GM18858 (cell line): ENCODE measurements around the gene TXN.
"Not testable (repeated sequence)": the region's sequence is repeated elsewhere in the genome, so short reads cannot be mapped to it uniquely, and the experiment has no call there.

Source experiments
- ATAC-seq: cut with Tn5 transposase; IDR thresholded peaks from one replicate; pipeline ENCODE4 v1.9.1; 2021; ENCODE audit not compliant: unreplicated experiment

The TXN gene

DNA sequence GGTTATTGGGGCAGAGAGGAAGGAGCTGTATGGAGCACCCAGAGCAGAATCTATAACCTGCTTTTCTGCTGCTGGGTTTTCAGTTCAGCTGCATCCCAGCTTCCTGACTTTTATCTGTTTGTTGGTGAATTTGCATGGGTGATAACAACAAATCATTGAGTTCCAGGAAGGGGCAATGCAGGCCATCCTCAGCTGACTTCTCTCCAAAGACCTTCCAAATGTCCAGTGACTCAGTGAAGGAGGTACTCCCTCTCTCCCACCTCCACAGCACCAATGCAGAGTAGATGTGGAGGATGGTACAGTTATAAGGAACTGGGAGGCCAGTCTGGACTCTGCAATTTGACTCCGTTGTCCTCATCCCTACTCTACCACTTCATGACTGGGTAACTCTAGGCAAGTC lies 1.6 kb upstream of the TXN start:
- no peak for ATAC-seq

DNA sequence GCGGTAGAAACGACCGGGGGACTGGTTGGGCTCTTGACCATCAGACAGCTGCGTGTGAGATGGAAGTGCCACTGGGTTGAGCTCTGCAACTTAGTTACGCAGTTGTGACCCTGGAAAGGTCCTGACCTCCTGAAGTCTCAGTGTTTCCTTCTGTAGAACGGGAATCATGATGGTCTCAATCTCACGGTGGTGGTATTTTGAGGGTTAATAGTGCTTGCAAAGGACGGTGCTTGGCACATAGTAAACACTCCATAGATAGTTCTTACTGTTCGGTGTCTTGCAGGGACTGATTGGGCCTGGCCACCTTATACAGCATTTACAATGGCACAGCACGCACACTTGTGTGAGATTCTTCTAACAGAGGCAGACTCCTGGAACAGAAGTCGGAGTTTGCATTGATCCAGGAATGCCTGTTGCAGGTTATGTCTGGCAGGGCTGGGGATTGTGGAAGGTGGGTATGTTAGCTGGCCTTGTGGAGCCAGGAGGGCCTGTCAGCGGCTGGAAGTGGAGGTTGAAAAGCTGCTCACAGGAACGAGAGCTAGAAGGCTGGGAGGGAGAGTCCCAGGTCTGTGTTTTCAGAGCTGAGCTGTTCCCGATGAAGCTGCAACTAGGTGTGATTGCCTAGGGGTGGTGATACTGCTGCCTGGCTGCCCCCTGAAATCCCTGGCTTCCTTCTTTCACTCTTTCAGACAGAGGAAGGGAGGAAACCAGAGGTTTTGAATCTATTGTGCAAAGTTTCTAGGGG lies 962 bp upstream of the TXN start:
- ATAC-seq: no peak

DNA sequence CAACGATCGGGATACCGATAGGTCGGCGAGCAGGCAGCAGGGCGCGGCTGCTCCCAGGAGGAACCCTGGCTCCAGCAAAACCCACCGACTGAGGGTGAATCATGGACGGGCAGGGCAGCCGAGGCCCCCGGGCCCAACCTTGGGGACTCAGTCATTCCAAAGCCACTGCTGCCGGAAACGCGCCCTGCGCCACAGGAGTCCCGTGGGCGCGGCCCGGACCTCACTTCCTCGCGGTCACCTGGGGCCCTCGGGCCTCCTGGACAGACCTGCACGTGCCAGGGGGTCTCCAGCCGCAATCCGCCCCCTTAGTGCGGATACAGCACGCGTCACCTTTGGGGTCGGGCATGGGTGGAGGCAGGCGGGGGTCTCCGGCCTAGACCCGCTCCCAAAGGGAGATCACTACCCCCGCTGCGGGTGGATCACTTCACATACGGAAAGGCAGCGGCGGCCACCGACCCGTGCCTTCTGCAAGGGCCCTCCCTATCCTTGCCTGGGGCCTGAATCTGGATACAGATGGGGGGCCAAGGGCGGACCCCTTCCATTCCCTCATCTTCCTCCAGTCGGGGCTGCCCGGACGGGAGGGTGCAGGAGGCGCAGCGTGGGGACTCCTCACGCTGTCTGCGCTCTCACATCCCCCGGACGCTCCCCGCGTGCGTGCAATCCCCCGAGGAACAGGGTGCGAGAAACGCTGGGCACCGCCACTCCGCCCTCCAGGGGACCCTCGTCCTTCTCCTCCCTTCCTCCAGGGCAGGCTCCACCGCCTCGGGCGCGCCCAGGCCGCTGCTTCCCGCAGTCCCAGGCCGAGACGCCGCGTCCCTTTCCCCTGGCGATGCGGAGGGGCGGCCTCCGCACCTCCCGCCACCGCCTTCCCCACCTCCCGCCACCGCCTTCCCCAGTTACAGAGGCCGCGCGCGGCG lies 586 bp downstream of the TXN start:
- peak; percentile 9 for ATAC-seq

DNA sequence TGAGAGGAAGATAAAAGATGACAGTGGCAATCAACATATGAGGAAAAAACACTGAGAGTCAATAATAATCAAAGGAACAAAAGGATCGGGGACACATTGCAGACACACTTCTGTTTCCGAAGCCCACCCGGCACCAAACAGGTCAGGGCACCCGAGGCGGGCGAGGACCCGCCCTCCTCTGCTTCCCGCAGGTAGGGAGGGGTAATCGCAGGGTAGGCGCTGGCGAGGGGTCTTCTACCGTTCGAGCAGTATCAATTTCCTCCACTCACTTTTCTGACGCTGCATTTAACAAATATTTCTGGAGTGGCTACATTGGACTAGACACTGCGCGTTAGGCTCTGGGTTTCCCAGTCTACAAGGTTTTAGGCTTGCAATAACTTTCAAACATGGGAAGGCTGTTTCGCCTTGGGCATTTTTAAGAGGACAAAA lies 1.3 kb downstream of the TXN start:
- no peak for ATAC-seq

DNA sequence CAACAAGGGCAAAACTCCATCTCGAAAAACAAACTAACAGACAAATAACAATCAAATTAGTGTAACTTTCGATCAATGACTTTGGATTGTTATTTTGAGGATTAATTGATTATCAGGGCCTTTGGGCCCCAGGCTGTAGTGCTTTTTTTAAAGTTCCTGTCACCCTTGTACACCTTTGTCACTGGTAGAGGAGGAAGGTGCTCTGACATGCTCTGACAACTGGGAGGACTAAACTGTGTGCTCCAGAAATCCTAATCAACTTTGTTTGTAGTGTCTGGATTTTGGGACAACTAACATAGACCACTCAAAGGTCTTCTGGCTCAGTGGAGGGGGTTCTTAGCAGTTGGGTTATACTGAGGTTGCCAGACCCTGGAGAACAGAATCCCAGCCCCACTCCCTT lies 1.8 kb downstream of the TXN start:
- no peak for ATAC-seq

DNA sequence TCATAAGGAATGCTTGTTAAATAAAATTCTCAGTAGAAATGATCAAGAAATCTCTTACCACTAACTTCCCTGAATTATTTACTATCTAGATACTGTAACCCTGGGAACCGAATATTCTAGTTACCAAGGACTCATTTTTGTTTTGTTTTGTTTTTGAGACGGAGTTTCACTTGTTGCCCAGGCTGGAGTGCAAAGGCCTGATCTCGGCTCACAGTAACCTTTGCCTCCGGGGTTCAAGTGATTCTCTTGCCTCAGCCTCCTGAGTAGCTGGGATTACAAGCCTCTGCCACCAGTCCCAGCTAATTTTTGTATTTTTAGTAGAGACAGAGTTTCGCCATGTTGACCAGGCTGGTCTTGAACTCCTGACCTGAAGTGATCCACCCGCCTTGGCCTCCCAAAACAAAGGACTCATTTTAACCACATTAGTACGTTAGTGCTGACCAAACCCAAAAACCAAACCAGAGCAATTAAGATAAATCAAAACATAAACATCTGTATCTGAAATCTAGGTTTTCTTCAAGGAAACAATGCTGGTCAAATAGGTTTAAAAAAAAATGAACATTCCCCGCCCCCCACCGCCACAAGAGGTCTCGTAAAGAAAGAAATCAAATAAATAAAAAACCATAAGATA lies 3.7 kb downstream of the TXN start:
- no peak for ATAC-seq

DNA sequence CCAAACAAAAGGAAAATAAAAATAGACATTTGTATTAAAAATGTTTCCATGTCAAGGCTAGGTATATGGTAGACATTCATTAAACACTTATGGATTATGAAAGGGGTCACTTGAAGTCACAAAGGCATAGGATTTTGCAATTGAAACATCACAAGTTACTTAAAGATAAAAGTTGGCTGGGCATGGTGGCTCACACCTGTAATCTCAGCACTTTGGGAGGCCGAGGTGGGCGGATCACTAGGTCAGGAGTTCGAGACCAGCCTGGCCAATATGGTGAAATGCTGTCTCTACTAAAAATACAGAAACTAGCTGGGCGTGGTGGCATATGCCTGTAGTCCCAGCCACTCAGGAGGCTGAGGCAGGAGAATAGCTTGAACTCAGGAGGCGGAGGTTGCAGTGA lies 4.5 kb downstream of the TXN start:
- not testable (repeated sequence) for ATAC-seq

DNA sequence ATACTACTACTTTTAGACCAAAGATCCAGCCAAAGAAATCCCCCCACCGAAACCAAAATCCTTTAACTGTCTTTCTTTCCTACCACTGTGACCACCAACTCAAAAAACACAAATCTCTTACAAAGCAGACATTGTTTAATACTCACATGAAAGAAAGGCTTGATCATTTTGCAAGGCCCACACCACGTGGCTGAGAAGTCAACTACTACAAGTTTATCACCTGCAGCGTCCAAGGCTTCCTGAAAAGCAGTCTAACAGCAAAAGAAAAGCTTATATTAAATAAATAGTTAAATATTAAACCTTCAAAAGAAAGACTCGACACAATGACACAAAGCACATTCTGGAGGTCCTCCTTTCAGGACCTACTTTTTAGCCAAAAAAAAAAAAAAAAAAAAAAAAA lies 5.1 kb downstream of the TXN start:
- ATAC-seq: no peak

DNA sequence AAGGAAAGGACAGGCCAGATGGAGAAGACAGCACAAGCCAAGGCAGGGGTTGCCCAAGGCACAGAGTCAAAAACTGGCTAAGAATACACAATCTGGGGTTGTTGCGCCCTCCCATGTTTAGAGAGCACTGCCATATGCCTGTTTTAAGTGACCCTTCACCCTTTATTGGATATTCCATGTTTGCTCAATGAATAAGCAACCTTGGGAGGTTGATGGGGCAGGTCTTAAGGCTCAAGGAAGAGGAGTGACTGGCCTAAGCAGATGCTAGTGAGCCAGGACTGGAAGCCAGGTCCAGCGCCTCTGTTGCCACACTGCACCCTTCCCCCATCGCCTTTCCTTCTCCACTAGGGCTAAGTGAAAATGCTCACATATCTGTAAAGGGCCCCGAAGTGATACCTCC lies 6.7 kb downstream of the TXN start:
- no peak for ATAC-seq

DNA sequence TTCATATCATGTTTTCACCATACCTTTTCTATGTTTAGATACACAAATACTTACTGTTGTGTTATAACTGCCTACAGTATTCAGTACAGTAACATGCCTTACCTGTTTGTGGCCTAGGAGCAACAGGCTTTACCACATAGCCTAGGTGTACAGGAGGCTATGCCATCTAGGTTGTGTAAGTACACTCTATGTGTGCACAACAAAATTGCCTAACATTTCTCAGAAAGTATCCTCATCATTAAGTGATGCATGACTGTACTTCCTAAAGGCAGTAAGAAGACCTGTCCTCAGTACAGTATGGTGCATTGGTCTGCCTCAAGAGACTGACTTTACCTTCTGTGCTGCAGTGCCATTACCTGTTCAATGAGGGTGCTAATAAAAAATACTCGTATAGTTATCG lies 7.9 kb downstream of the TXN start:
- ATAC-seq: no peak

DNA sequence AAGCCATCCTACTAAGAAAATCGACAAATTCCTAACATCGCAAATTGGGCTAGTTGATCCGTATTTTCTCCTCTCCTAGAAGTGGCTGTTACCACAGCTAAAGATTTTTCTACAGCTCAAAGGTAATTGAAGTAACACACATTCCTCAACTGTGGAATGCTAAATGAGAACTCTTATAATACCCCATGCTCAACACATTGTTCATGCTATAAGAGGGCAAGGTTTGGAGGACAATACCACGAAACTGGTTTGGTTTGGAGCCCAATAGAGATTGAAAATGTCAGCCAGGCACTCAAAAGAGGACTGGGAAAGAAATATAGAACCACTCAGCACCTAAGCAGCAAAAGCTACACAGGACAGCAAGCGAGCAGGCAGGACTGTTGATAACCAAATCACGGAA lies 10.1 kb downstream of the TXN start:
- no peak for ATAC-seq

DNA sequence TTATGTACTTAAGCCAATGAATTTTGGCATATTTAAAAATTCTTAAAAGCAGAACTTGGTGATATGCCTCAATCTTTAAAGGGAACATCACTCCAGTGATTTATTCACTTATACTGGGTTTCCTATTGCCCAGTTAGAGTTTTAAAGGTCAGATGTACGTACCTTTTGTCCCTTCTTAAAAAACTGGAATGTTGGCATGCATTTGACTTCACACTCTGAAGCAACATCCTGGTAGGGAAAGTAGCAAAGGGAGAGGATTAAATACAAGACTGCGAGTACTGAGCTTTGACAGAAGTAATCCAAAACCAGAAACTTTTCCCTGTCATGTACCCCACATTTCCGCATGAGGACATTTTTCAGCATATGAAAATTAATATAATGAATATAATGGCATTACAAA lies 11.7 kb downstream of the TXN start:
- ATAC-seq: no peak

DNA sequence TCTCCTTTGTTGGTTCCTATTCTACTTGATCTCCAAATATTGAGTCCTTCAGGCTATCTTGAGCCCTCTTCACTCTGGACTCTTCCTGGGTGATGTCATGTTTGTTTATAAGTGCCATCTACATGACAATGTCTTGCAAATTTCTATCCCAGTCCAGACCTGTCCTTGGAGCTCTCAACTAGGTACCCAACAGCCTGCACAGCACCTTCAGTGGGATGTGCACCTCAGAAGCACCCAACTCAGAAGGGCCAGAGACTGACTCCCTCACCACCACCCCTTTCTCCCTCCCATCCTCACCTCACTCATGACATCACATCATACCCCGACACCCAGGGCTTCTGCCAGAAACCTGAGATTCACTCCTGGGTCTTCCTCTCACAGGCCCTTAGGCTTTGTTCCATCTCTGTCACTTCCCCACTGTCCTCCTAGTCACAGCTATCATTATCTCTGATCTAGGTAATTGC lies 14.4 kb downstream of the TXN start:
- ATAC-seq: no peak

DNA sequence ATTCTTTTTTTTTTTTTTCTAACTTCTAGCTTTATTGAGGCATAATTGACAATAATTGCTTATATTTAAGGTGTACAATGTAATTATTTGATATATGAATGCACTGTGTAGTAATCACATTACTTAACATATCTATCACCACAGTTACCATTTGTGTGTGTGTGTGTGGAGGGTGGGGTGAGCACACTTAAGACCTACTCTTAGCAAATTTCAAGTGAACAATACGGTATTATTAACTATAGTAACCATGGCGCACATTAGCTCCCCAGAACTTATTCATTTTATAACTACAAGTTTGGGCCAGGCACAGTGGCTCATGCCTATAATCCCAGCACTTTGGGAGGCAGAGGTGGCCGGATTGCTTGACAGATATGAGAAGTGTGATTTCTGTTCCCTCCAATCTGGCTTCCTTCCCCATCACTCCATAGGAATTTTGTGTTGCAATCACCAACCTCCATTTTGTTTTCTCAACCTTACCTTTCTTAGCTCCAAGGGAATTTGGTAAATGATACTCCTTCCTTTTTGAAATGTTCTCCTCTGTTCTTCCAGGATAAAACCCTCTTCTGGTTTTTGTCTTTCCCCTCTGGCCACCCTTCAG lies 14.9 kb downstream of the TXN start:
- ATAC-seq: no peak

DNA sequence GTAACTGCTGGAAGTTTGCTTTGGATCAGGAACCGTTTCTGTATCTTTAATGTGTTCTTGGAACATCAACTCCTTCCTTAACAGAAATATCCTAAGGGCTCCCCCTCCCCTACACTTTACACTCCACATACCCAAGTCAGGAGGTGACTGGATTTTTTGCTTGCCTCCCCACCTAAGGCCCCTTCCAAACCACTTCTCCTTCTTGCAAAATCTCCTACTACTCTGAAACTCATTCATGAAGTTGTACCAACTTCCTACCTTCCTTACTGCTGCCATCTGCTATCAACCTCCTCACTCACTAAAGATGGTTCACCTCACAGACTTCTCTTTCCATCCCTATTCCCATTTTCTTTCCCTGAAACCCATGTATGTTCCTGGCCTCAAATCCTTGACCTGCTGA lies 16.1 kb downstream of the TXN start:
- no peak for ATAC-seq

DNA sequence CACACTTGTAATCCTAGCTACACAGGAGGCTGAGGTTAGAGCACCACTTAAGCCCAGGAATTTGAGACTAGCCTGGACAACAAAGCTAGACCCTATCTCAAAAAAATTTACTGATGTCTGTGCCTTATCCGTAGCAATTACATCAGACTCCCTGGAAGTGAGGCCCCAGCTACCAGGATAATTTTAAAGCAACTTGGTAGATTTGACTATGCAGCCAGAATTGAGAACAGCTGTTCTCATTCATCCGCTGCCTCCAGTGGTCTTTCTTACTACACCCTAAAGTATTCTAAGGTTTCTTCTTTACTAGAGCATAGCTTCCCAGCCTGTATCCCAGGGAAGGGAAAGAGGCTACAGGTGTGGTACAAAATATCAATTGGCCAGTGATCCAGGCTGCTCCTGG lies 28.0 kb downstream of the TXN start:
- no peak for ATAC-seq

DNA sequence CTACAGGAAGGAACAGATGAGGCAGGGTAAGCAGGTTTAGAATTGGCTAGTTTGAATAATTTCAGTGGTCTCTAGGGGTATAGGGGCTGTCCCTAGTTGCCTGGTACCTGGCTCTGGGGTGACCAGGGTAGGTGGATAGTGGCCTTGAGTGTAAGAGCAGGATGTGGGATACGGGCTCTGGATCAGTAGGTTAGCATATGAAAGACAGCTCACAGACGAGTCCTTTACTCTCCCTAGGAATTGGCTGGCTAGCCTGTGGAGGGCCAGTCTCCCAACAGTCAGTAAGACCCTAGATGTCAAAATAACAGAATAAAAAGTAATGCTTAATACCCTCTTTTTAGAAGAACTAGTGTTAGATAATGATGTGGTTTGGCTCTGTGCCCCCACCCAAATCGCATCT lies 31.7 kb downstream of the TXN start:
- ATAC-seq: no peak

DNA sequence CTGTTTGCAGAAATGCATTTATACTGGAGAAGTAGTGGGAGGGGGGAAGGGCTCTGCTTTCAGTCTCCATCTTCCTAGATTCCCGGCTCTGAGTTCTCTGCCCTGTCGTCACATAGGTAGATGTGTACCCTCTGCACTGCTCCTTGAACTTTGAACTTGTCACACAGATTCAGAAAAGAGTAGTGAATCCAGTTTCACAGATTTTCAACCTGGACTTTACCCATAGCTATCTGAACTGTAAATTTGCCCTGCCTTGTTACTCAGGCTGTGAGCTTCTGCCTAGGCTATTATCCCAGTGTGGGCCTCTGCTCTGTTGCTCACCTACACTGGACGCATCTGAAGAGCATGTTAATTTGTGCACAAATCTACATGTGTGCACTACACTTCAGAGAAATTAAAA lies 35.5 kb downstream of the TXN start:
- no peak for ATAC-seq

DNA sequence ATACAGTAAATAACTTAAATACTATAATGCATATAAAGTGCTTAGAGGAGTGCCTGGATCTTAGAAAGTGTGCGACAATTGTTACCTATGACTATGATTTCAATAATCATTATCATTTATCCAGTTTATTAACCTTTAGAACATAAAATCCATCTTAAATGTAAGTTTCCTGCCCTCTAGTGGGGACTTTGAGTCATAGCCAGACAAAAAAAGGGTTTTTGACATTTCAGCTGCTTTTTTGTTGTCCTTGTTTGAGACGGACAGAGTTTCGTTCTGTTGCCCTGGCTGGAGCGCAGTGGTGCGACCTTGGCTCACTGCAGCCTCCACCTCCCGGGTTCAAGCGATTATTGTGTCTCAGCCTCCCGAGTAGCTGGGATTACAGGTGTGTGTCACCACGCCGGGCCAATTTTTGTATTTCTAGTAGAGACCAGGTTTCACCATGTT lies 38.6 kb downstream of the TXN start:
- ATAC-seq: no peak

DNA sequence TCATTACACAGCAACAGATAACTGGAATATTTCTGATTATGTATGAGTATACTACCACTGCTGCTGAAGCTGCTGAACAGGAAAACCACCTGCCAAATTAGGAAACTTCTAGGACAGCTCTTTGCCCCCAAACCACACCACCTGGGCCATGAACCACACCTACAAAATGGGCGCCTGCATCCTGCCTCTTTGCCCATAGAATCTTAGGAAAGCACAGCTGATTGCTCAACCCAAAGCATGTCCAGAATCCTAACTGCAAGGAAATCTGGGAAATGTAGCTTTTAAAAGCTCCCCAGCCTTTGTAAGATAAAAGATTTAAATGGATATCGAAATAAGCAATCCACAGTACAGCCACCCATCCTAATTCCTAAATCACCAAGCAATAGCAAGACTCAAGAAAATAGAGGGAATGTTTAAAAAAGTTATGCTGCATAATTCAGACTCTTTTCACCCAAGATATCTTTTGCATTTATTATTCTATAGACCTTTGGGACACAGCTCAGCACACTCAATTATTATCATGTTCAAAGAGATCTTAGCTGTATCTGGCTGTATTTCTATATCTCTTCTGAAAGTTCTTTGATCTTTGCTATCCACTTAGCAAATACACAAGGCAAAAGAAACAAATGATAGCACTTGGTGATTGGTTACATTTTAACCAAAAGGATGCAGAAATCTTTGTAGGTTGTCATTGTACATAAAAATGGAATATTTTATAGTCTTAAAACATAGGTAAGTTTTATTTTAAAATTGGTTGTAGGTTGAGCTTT lies 41.5 kb downstream of the TXN start:
- ATAC-seq: no peak

DNA sequence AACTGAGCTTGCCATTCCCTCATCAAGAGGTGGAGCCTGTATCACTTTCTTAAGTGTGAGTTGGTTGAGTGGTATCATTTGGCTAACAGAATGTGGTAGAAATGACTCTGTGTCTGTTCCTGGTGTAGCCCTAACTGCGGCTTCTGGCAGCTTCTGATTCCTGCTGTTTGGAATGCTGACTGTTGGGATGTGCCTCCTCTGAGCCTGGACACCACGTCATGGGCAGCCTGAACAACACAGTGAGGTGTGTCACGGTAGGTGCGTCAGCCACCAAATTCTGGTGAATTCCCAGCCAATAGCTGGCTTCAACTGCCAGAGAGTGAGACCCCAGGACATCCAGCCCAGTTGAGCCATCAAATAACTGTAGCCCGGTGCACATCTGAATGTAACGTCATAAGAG lies 42.2 kb downstream of the TXN start:
- no peak for ATAC-seq
